B cell (primary cell): ENCODE data around the gene MAP2K1. TPM values are rescaled to one million over a fixed set of nuclear protein-coding genes. Genes with fewer than 3 reads are reported as not detected.

Experiments
- ATAC-seq: fragments of 200-7000 bp; cut with Tn5 transposase; one replicate; pipeline ENCODE4 v1.10.0; 2021; ENCODE audit warnings: low read depth, mild to moderate bottlenecking, moderate number of reproducible peaks, moderate library complexity
- CTCF ChIA-PET: fragments of 350-600 bp; sonication (Branson Sonifier 250); formaldehyde crosslinking; loops from one replicate; lab custom pipeline; 2021; ENCODE audit warnings: antibody characterized with exemption, inconsistent platforms; lab: Charles Lee
- POLR2A ChIA-PET: fragments of 350-600 bp; sonication (Branson Sonifier 250); formaldehyde crosslinking; loops from one replicate; lab custom pipeline; 2021; ENCODE audit warnings: antibody characterized with exemption; lab: Charles Lee
- DNase-seq: peaks from one replicate; pipeline ENCODE4 v3.0.0; 2013
- H2AFZ ChIP-seq: 2 replicates; pipeline ENCODE4 v1.6.1; 2012; ENCODE audit warnings: mild to moderate bottlenecking, low read depth, low read length; ENCODE audit not compliant: insufficient read depth, poor library complexity, severe bottlenecking
- H3K27ac ChIP-seq, 2 donors: 1 replicate in 1 of 2; 2 replicates in 1 of 2; pipeline ENCODE4 v1.5.1; 2012 to 2013; ENCODE audit warnings: low read length in 2 of 2, mild to moderate bottlenecking in 2 of 2, moderate library complexity in 1 of 2
- H3K27me3 ChIP-seq, 4 experiments: fragments of 200-600 bp in 1 of 4; sonication (generic) in 1 of 4; replicated peaks in 1 of 4; 1 replicate in 2 of 4; 2 replicates in 2 of 4; pipeline versions ENCODE4 v1.6.1 to v1.7.0; 2013 to 2016; ENCODE audit warnings: low read length in 3 of 4, mild to moderate bottlenecking in 2 of 4, mixed read lengths in 1 of 4, moderate library complexity in 1 of 4; ENCODE audit not compliant: insufficient read depth in 4 of 4, control insufficient read depth in 3 of 4; ENCODE audit errors: control extremely low read depth in 1 of 4
- H3K36me3 ChIP-seq, 2 experiments: replicated peaks in 1 of 2; 1 replicate in 1 of 2; 2 replicates in 1 of 2; pipeline versions ENCODE4 v1.6.1 to v1.7.1; 2013; ENCODE audit warnings: low read length in 1 of 2; ENCODE audit not compliant: insufficient read depth in 2 of 2, control insufficient read depth in 1 of 2; ENCODE audit errors: control extremely low read depth in 1 of 2, extremely low read depth in 1 of 2
- H3K4me1 ChIP-seq, 2 donors: fragments of 200-600 bp in 1 of 2; sonication (generic) in 1 of 2; 1 replicate in 1 of 2; 2 replicates in 1 of 2; pipeline versions ENCODE4 v1.5.1 to v1.6.1; 2013 to 2017; ENCODE audit warnings: low read length in 2 of 2; ENCODE audit not compliant: control insufficient read depth in 2 of 2, insufficient read depth in 2 of 2
- H3K4me2 ChIP-seq: replicated peaks from 2 replicates; pipeline ENCODE3; 2012; ENCODE audit warnings: mild to moderate bottlenecking, low read depth, low read length; ENCODE audit not compliant: poor library complexity, severe bottlenecking
- H3K4me3 ChIP-seq, 5 experiments: fragments of 200-600 bp in 1 of 5; sonication (generic) in 1 of 5; 1 replicate in 3 of 5; 2 replicates in 2 of 5; pipeline versions ENCODE4 v1.5.1 to v1.7.0; 2011 to 2016; ENCODE audit warnings: low read length in 4 of 5, mild to moderate bottlenecking in 4 of 5, low read depth in 2 of 5, control low read depth in 1 of 5, moderate library complexity in 1 of 5; ENCODE audit not compliant: insufficient read depth in 1 of 5; ENCODE audit errors: control extremely low read depth in 1 of 5, extremely low read depth in 1 of 5
- H3K79me2 ChIP-seq: fragments of 200-600 bp; sonication (generic); one replicate; pipeline ENCODE4 v1.6.0; 2016; ENCODE audit warnings: low read length; ENCODE audit not compliant: control insufficient read depth, insufficient read depth
- H3K9ac ChIP-seq: fragments of 200-600 bp; sonication (generic); 2 replicates; pipeline ENCODE4 v1.6.1; 2017; ENCODE audit warnings: mild to moderate bottlenecking, low read length, moderate library complexity
- H3K9me3 ChIP-seq, 3 donors: one replicate each; pipeline versions ENCODE4 v1.6.1 to v1.7.1; 2013; ENCODE audit warnings: low read length in 2 of 3; ENCODE audit not compliant: control insufficient read depth in 2 of 3, insufficient read depth in 1 of 3; ENCODE audit errors: control extremely low read depth in 1 of 3
- H4K20me1 ChIP-seq: 2 replicates; pipeline ENCODE4 v1.6.0; 2012; ENCODE audit warnings: mild to moderate bottlenecking, low read length; ENCODE audit not compliant: insufficient read depth, control insufficient read depth, poor library complexity, severe bottlenecking
- H3K27ac Mint-ChIP-seq: one replicate; pipeline ENCODE4 v1.8.0; 2021; ENCODE audit warnings: mixed read lengths
- H3K27me3 Mint-ChIP-seq: one replicate; pipeline ENCODE4 v1.8.0; 2021; ENCODE audit warnings: mixed read lengths
- H3K4me1 Mint-ChIP-seq: one replicate; pipeline ENCODE4 v1.8.0; 2021; ENCODE audit warnings: mixed read lengths
- H3K4me3 Mint-ChIP-seq: one replicate; pipeline ENCODE4 v1.8.0; 2021; ENCODE audit warnings: mixed read lengths
- H3K9me3 Mint-ChIP-seq: one replicate; pipeline ENCODE4 v1.8.0; 2022; ENCODE audit warnings: mixed read lengths; ENCODE audit not compliant: insufficient read depth
- EZH2 ChIP-seq: IDR thresholded peaks from 2 replicates; pipeline ENCODE4 v1.6.1; 2012; ENCODE audit warnings: borderline replicate concordance, low read depth, mild to moderate bottlenecking, moderate library complexity, low read length; ENCODE audit not compliant: insufficient read depth, poor library complexity, severe bottlenecking
- WGBS: methylation state at CpG from one replicate; pipeline ENCODE4 v1.1.5; 2013; ENCODE audit warnings: missing lambda C conversion rate; ENCODE audit not compliant: insufficient coverage; 5-methylcytosine and 5-hydroxymethylcytosine counted together
- intact Hi-C: fragments of 100-400 bp; cut with micrococcal nuclease; formaldehyde crosslinking; loops from one replicate; pipeline ENCODE4 v1.10.0; 2022
- polyA plus RNA-seq: library from polyadenylated mRNA; depleted of rRNA; stranded (reverse); fragments of >200 nt; gene quantifications from 2 replicates; pipeline ENCODE4 v1.2.3, GENCODE V29; 2012
- total RNA-seq, 2 donors: library from RNA; stranded (reverse); fragments of 120-200 nt in 1 of 2; gene quantifications; 1 replicate in 1 of 2; 2 replicates in 1 of 2; pipeline versions ENCODE4 v1.2.3 to v1.2.4, GENCODE V29; 2013 to 2022
- TF ChIP-seq, protein P1 (sequence below): fragments of 200-600 bp; IDR thresholded peaks from one replicate; pipeline ENCODE4 v1.8.0; 2022; ENCODE audit warnings: antibody characterized with exemption, mild to moderate bottlenecking

Gene MAP2K1
- total and polyA plus RNA-seq, 2 donors (not counting 1 experiment from before 2014, with no cell fraction given): 21.6 to 52.3 TPM

DNA sequence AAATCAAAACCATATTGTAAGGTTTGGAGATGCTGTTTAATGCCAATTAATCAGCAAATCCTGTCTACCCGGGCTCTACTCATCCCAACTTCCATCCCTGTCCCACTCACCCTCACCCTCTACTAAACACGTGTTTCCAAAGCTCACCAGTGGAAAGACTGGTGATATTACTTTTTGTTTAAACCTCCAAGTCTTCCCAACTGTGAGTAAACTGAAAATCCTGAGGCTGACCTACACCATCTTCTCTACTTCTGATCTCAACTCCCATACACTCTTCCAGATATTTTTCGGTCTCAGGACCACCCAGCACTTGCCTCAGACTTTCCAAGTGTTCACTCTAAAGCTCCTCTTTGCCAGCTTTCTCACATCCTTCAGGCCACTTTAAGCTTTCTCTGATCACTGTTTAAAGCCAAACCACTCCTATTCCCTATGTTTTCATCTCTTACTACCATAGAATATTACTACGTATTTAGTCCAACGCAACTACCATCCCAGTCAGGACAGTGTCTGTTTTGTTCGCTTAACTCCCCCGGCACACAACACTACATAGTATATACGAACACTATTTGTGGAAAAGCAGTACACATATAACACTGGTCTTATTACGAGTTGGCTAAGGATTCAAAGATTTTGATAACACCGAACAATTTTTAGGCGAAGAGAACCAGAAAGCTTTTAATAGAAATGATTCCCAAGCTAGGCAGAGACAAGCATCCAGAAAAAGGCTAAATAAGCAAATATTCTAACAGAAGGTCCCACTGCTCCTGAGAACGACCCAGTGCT lies 117.3 kb downstream of the MAP2K1 start:
- Mint-ChIP-seq H3K27me3 (no peaks in the 10 kb centered on the region), H3K4me1 (peaks cover 42% of the 10 kb centered on the region), H3K9me3 (no peaks in the 10 kb centered on the region), H3K4me3 (peak overlapping the region; percentile 99), H3K27ac (peak overlapping the region; percentile 98)
- Histone ChIP-seq H3K27ac (peak overlapping the region; percentile 83 to 90), H3K4me1 (peaks cover 21 to 26% of the 10 kb centered on the region in 2 donors), H4K20me1 (peaks cover 16% of the 10 kb centered on the region), H3K4me2 (peak overlapping the region; percentile 87), H3K36me3 (peaks cover 3 to 45% of the 10 kb centered on the region in 2 experiments), H2AFZ (peak overlapping the region; percentile 90), H3K79me2 (peaks cover 47% of the 10 kb centered on the region), H3K4me3 (peak overlapping the region; percentile 81 to 99 (median 85)), H3K27me3 (no peaks in the 10 kb centered on the region), H3K9me3 (no peaks in the 10 kb centered on the region), H3K9ac (peak overlapping the region; percentile 93)
- ChIA-PET POLR2A (interaction anchor here (0.6 to 1.3 kb wide), 2 partner anchors 83 to 210 kb away, joined by 3 to 6 read pairs; partner anchors contain the start of gene DIS3L), CTCF (interaction anchor here (1.3 to 2.0 kb wide), 2 partner anchors 117 to 1774 kb away, joined by 4 to 10 read pairs; partner anchors contain the start of genes FEM1B and MAP2K1)
- no peak for TF ChIP-seq EZH2
- TF ChIP-seq, protein P1, sequence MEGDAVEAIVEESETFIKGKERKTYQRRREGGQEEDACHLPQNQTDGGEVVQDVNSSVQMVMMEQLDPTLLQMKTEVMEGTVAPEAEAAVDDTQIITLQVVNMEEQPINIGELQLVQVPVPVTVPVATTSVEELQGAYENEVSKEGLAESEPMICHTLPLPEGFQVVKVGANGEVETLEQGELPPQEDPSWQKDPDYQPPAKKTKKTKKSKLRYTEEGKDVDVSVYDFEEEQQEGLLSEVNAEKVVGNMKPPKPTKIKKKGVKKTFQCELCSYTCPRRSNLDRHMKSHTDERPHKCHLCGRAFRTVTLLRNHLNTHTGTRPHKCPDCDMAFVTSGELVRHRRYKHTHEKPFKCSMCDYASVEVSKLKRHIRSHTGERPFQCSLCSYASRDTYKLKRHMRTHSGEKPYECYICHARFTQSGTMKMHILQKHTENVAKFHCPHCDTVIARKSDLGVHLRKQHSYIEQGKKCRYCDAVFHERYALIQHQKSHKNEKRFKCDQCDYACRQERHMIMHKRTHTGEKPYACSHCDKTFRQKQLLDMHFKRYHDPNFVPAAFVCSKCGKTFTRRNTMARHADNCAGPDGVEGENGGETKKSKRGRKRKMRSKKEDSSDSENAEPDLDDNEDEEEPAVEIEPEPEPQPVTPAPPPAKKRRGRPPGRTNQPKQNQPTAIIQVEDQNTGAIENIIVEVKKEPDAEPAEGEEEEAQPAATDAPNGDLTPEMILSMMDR: no peak
- 0% methylated on average over 4 of the region's 12 CpGs for WGBS
- no peak for DNase-seq
- intact Hi-C loops: loop anchor here (2.0 kb wide), 3 partner anchors 197 to 359 kb away; no protein-coding TSS in a partner anchor
- ATAC-seq: no peak
